GM19099 (cell line): ENCODE measurements around the gene PVALEF.

Source experiments
- POLR2A ChIP-seq: IDR thresholded peaks from 3 replicates; pipeline ENCODE4 v1.6.1; 2011; ENCODE audit warnings: low read depth; ENCODE audit not compliant: insufficient read length; ENCODE audit errors: extremely low read depth

PVALEF gene

DNA sequence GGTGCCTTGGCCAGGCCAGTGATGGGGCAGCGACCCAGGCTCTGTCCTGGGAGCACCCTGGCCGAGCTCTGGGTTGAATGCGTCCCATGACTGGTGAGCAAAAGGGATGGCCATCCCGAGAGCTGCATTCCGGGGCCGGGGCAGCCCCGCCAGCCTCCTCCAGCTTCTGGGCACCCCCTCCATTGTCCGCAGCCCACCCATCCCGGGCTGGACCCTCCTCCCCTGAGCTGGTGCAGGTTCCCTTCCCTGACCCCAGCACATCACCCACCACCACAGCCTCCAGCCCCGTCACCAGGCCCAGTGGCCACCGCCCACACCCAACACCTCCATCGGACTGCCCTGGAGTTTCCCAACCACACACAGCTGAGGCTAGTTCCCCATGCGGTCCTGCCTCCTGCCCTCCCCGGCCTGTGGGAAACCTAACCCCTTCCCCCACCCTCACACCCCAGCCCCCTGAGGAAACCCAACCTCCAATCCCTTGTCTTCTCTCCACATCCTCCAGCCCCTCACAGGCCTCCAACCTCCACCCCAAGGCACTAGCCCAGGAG lies 16.2 kb upstream of the PVALEF start:
- no peak for TF ChIP-seq POLR2A

DNA sequence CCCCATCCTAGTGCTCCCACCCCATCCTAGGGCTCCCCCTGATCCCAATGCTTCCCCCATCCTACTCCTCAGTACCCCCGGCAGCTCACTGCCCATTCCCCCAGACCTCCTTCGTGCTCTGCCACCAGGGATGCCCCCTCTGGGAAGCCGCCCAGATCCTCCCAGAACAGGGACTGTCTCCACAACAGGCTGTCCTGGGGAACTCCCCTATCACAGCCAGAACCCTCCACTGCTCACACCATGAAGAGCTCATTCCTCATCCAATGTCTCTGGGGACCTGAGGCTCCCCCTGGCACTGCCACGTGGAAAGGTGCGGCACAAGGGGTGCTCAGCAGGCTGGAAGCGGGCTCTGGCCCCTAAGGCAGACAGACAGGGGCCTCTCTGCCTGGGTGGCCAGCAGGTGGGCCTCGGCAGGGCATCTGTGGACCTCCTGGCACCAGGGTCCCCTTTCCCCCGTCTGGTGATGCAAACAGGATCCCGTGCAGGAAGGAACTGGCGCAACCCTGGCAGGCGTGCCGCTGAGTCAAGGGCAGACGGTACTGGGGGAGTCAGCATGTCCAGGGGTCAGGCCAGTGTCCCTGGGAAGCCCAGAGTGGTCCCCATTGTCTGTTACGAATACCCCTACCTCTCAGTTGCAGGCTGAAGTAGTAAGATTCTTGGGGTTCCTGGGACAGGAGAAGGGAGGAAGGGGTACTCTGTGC lies 14.8 kb upstream of the PVALEF start:
- no peak for TF ChIP-seq POLR2A

GRCh38 chr17:81151278-81151677 lies 14.0 kb upstream of the PVALEF start:
- no peak for TF ChIP-seq POLR2A

GRCh38 chr17:81152288-81152828 lies 12.9 kb upstream of the PVALEF start:
- TF ChIP-seq POLR2A, result no peak

DNA sequence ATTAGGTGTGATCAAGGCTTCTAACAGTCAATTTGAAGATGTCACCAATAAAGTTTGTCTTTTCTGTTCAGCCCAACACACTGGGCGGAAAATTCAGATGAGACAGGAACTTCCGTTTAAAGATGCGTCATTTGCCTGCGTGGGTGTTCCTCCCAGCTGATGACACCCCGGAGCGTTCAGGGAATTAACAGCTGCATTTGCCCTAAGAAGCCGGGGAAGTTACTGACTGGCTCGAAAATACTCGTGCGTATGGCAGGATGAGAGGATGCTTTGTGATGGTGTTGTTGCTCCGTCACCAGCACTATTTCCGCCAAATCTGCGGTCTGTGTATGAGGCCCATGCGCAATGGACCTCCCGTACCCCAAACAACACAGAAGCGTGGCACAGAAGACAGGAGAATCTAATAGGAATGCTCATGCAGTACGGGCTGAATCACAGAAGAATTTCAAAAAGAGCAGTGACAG lies 11.9 kb upstream of the PVALEF start:
- no peak for TF ChIP-seq POLR2A

- TF ChIP-seq POLR2A, result no peak
These were observed 10.3 kb upstream of the PVALEF start for GRCh38 chr17:81154961-81155360.

GRCh38 chr17:81156866-81157805 lies 8.2 kb upstream of the PVALEF start:
- no peak for TF ChIP-seq POLR2A

DNA sequence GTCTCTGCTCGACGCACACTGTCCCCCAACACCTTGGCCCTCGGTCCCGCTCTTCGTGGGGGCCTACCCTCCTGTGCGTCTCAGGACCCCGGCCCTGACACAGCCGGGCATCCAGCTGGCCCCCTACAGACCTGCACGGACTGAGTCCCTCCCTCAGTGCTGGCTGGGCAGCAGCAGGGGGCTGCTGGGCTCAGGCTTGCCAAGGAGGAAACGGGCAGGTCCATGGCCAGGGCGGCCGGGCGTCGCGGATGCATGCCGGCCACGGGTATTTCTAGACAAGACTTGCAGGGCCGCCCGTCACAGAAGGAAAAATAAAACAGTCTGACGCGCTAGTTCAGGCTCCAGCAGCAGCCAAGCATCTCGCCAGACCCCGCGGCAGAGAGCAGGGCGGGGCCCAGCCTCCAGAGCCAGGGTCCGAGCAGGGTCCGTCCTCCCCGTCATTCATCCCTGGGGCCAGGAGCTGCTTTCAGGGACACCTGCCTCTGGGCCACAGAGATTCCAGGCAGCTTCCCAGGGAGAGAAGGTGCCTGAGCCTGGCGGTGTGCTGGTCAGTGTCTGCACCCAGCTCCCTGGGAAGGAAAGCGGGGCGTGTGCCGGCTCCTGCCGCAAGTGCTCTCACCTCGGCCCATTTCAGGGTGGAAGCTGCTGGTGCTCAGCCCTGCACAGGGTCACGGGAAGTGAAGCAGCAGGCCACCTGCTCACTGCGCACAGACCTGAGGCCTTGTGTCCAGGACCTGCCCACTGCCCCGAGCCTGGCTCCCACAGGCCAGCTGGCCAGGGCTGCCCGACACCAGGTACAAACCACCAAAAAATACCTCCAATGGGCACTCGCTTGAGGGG lies 7.2 kb upstream of the PVALEF start:
- TF ChIP-seq POLR2A, result no peak

DNA sequence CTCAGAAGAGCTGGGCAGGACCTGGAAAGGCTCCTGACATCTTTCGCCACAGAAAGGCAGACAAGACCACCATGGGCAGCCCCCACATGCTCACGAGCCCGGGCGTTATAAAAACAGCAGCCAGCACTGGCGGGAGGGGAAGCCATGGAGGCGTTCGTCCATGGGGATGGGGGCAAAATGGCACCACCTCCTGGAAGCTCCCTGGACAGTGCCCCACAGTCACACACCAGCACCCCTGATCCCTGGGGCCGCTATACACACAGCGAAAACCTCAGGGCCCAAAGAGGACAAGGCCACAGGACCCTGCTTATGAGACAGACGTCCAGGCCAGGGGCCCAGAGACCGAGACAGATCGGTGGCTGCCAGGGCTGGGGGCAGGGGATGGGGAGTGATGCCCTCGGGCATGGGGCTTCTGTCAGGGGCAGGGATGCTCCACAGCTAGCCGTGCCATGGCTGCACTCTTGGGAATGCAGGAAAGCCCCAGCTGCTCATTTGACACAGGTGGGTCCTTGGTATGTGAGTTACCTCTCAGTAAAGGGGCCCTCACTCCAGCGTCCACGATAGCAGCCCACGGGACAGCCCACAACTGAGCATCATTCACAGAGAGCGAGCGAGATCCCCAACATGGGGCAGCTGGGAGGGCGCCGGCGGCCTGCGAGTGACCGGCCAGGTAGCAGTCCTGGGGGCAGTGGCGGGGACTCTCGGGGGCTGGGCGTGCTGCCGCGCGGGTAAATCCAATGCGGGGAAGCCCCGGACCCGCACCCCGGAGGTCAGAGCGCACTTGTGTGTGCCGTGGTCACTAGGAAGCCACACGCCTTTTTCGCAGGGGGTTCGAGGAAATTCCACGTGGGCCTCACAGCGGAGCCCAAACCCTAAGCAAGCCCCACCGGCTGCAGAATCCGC lies 6.4 kb upstream of the PVALEF start:
- no peak for TF ChIP-seq POLR2A

DNA sequence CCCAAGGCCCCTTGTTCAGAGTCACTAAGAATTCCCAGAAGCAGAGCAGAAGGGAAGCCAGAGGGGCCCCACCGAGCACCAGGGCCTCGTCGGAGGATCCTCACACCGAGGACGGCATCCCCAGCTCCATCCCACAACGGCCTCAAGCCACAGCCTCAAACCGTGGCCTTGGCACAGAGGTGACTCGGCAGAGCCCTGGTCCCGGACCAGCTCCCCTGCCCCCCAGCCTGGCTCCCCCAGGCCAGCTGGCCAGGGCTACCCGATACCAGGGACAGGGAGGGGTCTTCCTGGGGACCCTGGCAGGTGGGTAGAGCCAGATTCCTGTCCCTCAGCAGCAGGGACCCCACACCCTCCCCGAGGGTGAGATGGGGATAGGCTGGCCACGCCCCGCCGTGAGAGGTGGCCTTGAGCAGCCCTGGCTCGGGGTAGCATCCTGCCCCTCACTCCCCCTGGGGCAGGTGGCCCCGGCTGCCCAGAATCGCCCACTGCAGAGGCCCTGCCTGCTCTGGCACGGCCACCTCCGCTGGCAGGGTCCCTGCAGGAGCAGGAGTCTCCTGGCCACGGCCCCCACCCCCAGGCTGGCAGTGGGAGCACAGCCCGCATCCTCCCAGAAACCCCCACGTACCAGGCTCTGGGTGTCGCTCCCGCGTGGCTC lies 5.6 kb upstream of the PVALEF start:
- TF ChIP-seq POLR2A, result no peak

DNA sequence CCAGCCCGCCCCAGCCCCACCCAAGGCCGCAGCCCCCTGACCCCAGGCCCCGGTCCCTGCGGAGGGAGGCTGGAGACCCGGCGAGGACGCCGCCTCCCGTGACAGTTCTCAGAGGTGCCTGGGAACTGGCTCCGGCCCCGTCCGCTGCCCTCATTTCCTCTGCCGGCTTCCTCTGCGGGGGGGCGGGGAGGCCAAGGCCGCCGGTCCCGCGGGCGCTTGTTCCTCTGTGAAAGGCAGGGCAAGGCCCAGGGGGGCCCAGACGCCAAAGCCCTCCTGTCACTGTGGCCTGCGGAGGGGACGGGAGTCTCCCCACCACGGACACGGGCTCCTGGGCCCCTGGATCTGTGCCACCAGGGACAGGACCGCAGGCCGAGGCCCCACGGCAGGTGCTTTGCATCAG lies 5.0 kb upstream of the PVALEF start:
- no peak for TF ChIP-seq POLR2A

- TF ChIP-seq POLR2A, result no peak
These were observed 4.4 kb upstream of the PVALEF start for GRCh38 chr17:81160747-81161453.
